ENCODE measurements around the gene SDHAF1. TPM values are rescaled to one million over a fixed set of nuclear protein-coding genes. Genes with fewer than 3 reads are reported as not detected.

The SDHAF1 gene
- total and polyA plus RNA-seq, 8 donors: 8.0 to 38.1 (median 26.4) TPM; not detected in 1

DNA sequence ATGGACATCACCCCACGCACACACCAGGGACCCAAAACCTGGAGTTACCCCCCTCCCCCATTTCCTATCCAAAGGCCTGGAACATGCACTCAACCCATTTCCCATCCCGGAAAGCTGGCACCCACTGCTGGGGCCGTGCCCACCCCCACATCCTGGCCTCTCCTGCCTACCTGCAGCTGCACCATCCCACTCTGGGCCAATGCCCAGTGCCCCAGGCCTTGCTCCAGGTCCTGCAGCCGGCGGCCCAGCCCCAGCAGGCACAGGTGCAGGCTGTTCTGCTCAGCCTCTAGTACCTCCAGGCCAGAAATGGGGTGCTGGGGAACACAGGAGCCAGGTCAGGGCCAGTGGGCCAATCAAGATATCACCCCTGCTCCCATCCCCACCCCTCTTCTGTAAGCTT, 12.0 kb downstream of the SDHAF1 start:
- Histone ChIP-seq H3K4me1 (peaks cover 11 to 28% (median 19%) of the 10 kb centered on the region in 4 donors), H3K27me3 (no peaks in the 10 kb centered on the region), H3K4me3 (no peak overlapping the region), H3K27ac (no peak overlapping the region), H3K9me3 (no peaks in the 10 kb centered on the region), H3K36me3 (peaks cover 0 to 19% (median 11%) of the 10 kb centered on the region in 4 donors)
- TF ChIP-seq POLR2A (IDR thresholded peaks at IDR 0.05) (no peak), POLR2AphosphoS5 (IDR thresholded peaks at IDR 0.05) (no peak), EP300 (IDR thresholded peaks at IDR 0.05) (no peak)
- TF ChIP-seq, protein P1, sequence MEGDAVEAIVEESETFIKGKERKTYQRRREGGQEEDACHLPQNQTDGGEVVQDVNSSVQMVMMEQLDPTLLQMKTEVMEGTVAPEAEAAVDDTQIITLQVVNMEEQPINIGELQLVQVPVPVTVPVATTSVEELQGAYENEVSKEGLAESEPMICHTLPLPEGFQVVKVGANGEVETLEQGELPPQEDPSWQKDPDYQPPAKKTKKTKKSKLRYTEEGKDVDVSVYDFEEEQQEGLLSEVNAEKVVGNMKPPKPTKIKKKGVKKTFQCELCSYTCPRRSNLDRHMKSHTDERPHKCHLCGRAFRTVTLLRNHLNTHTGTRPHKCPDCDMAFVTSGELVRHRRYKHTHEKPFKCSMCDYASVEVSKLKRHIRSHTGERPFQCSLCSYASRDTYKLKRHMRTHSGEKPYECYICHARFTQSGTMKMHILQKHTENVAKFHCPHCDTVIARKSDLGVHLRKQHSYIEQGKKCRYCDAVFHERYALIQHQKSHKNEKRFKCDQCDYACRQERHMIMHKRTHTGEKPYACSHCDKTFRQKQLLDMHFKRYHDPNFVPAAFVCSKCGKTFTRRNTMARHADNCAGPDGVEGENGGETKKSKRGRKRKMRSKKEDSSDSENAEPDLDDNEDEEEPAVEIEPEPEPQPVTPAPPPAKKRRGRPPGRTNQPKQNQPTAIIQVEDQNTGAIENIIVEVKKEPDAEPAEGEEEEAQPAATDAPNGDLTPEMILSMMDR (IDR thresholded peaks at IDR 0.05): no peak
- DNase-seq: no peak
- 65 to 82% (median 77%) methylated on average over 5 of the region's 5 CpGs for WGBS, 5 donors
- intact Hi-C loops (cut with DNase I; ENCODE audit: low total_unique reads): no loop called here

- H3K36me3 ChIP-seq: peaks cover 0 to 10% (median 8%) of the 10 kb centered on the region in 4 donors
- H3K4me3 ChIP-seq: peak within 1 kb of the TSS; percentile 38 to 48 (median 46)
- intact Hi-C loops (cut with DNase I; ENCODE audit: low total_unique reads): no loop called here
- peak; percentile 78 to 81 for DNase-seq
- peak within 1 kb of the TSS; percentile 47 to 84 (median 77) for H3K27ac ChIP-seq
- no peaks in the 10 kb centered on the region for H3K9me3 ChIP-seq
- no peaks in the 10 kb centered on the region for H3K27me3 ChIP-seq
- WGBS, 5 donors: 21 to 39% (median 32%) methylated on average over 16 to 19 of the region's 19 CpGs
- peaks cover 15 to 37% (median 27%) of the 10 kb centered on the region in 4 donors for H3K4me1 ChIP-seq
- TF ChIP-seq POLR2AphosphoS5 (IDR thresholded peaks at IDR 0.05) (peak in 2 of 3 donors; percentile 22 to 34), EP300 (IDR thresholded peaks at IDR 0.05) (no peak)
Observed at GRCh38 chr19:36008336-36008978, 13.5 kb downstream of the SDHAF1 start, which contains the start of gene SYNE4. SYNE4 (minus strand) TSS chr19:36008813; CDS start chr19:36008681, 132 bp downstream.

DNA sequence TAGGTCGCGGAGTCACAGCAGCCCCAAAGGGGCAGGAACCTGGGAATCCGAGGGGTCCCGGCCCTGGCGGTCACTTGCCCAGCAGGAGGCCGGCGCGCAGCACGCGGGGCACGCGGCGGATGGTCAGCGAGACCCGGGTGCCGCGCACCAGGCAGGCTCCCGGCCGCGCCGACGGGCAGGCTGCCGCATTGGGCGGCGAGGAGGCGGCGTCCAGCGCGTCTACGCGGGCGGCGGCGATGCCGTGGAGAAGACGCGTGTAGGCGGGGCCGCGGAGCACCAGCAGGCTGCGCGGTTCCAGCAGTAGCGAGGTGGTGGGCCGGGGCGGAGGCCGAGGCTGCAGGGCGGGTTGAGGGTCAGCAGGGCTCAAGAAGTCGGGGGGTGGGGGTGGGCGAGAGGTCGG, 14.2 kb downstream of the SDHAF1 start:
- TF ChIP-seq EP300 (IDR thresholded peaks at IDR 0.05) (no peak), POLR2AphosphoS5 (IDR thresholded peaks at IDR 0.05) (peak; percentile 23 to 66 (median 51))
- Histone ChIP-seq H3K36me3 (peaks cover 0 to 7% (median 2%) of the 10 kb centered on the region in 4 donors), H3K4me1 (peaks cover 17 to 41% (median 30%) of the 10 kb centered on the region in 4 donors), H3K4me3 (peak overlapping the region; percentile 38 to 48 (median 46)), H3K9me3 (no peaks in the 10 kb centered on the region), H3K27ac (peak overlapping the region; percentile 18 to 84 (median 77)), H3K27me3 (no peaks in the 10 kb centered on the region)
- intact Hi-C loops (cut with DNase I; ENCODE audit: low total_unique reads): no loop called here
- WGBS, 5 donors: 1 to 2% (median 1%) methylated on average over 19 to 50 of the region's 50 CpGs
- peak; percentile 72 to 90 for DNase-seq

DNA sequence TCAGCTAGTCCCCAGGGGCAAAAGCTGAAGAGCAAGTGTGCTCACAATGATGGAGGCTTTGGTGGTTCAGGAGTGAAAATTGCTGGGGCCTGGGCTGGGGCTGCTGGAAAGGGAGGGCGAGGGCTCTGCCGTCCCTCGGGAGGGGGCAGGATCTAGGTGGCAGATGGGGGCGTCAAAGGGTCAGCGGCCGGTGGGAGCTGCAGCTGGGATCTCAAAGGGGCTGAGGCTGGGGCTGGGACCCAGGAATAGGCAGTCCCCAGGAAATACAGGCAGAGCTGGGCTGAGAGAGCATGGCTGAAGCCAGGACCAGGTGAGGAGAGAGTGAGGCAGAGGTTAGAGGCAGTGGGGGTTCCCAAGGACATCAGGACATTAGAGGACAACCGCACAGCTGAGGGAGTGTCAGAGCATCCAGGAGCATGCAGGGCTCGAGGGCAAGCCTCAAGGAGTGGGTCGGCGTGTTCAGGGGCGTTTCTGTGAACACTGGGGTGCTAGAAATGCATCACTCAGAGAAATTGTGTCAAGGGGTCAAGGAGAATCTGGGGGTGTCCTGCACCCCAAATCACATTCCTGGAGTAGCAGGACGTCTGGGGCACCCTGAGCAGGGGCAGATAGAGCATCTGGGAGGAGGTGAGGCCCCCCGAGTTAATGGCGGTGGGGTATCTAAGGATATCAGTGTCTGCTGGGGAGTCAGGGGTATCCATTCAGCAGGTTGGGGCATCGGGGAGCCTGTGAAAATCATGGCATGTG, 14.8 kb downstream of the SDHAF1 start:
- Histone ChIP-seq H3K4me1 (peaks cover 21 to 46% (median 34%) of the 10 kb centered on the region in 4 donors), H3K9me3 (no peaks in the 10 kb centered on the region), H3K4me3 (peak overlapping the region; percentile 38 to 48 (median 46)), H3K36me3 (peaks cover 0 to 4% (median 2%) of the 10 kb centered on the region in 4 donors), H3K27ac (peak overlapping the region; percentile 18 to 84 (median 77)), H3K27me3 (no peaks in the 10 kb centered on the region)
- TF ChIP-seq POLR2AphosphoS5 (IDR thresholded peaks at IDR 0.05) (no peak), EP300 (IDR thresholded peaks at IDR 0.05) (no peak), POLR2A (IDR thresholded peaks at IDR 0.05) (no peak)
- TF ChIP-seq, protein P1 (IDR thresholded peaks at IDR 0.05): no peak
- no peak for DNase-seq
- intact Hi-C loops (cut with DNase I; ENCODE audit: low total_unique reads): no loop called here
- 52 to 56% (median 55%) methylated on average over 15 of the region's 15 CpGs for WGBS, 5 donors

GRCh38 chr19:36010402-36010801, 15.4 kb downstream of the SDHAF1 start:
- Histone ChIP-seq H3K4me3 (no peak overlapping the region), H3K27me3 (no peaks in the 10 kb centered on the region), H3K4me1 (peaks cover 21 to 49% (median 36%) of the 10 kb centered on the region in 4 donors), H3K36me3 (peaks cover 0 to 4% (median 0%) of the 10 kb centered on the region in 4 donors), H3K9me3 (no peaks in the 10 kb centered on the region), H3K27ac (peak overlapping the region in 1 of 5 donors; percentile 84)
- TF ChIP-seq, protein P1 (IDR thresholded peaks at IDR 0.05): no peak
- TF ChIP-seq POLR2AphosphoS5 (IDR thresholded peaks at IDR 0.05) (no peak), POLR2A (IDR thresholded peaks at IDR 0.05) (no peak), EP300 (IDR thresholded peaks at IDR 0.05) (no peak)
- WGBS, 5 donors: 90 to 96% (median 95%) methylated on average over 2 to 11 of the region's 11 CpGs
- intact Hi-C loops (cut with DNase I; ENCODE audit: low total_unique reads): no loop called here
- no peak for DNase-seq

Measured in stomach (tissue), 9 donors.